ENCODE data around the gene CASP8.

- TF ChIP-seq, protein P1, sequence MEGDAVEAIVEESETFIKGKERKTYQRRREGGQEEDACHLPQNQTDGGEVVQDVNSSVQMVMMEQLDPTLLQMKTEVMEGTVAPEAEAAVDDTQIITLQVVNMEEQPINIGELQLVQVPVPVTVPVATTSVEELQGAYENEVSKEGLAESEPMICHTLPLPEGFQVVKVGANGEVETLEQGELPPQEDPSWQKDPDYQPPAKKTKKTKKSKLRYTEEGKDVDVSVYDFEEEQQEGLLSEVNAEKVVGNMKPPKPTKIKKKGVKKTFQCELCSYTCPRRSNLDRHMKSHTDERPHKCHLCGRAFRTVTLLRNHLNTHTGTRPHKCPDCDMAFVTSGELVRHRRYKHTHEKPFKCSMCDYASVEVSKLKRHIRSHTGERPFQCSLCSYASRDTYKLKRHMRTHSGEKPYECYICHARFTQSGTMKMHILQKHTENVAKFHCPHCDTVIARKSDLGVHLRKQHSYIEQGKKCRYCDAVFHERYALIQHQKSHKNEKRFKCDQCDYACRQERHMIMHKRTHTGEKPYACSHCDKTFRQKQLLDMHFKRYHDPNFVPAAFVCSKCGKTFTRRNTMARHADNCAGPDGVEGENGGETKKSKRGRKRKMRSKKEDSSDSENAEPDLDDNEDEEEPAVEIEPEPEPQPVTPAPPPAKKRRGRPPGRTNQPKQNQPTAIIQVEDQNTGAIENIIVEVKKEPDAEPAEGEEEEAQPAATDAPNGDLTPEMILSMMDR (IDR thresholded peaks at IDR 0.05) = no peak
- TF ChIP-seq POLR2A (IDR thresholded peaks at IDR 0.05) = no peak
These were observed 20.1 kb downstream of the CASP8 start for GRCh38 chr2:201280191-201281040.

All from testis (tissue), 2 donors.